ENCODE data around the gene FGF12. TPM values are rescaled to one million over a fixed set of nuclear protein-coding genes. Genes with fewer than 3 reads are reported as not detected.

The FGF12 gene
- total and polyA plus RNA-seq, 7 experiments from 2014 or later = not detected

- H3K27ac ChIP-seq (ENCODE audit: low read depth, low read length) = no peak overlapping the region
- H3K36me3 Mint-ChIP-seq = no peaks in the 10 kb centered on the region
- H3K4me1 Mint-ChIP-seq = peaks cover 0 to 21% (median 16%) of the 10 kb centered on the region in 7 donors
- peak overlapping the region; percentile 9 for H3K4me3 ChIP-seq (ENCODE audit: low read length)
- H3K4me1 ChIP-seq (ENCODE audit: control insufficient read depth in 2 of 2, insufficient read depth in 2 of 2, low read length in 2 of 2) = no peaks in the 10 kb centered on the region
- H3K4me3 Mint-ChIP-seq = peak overlapping the region; percentile 44 to 77 (median 68)
- ATAC-seq (no peak), DNase-seq (peak in 1 of 9 donors; percentile 14)
- H3K9me3 Mint-ChIP-seq = peaks cover 0 to 2% (median 0%) of the 10 kb centered on the region in 11 donors
- H3K27me3 ChIP-seq (ENCODE audit: control insufficient read depth in 2 of 2, insufficient read depth in 2 of 2, low read length in 2 of 2) = no peaks in the 10 kb centered on the region
- intact Hi-C loops (cut with micrococcal nuclease) = no loop called here
- no peaks in the 10 kb centered on the region for H3K36me3 ChIP-seq (ENCODE audit: control insufficient read depth in 2 of 3, insufficient read depth in 3 of 3, low read length in 3 of 3)
- H3K27me3 Mint-ChIP-seq = peaks cover 0 to 5% (median 0%) of the 10 kb centered on the region in 5 donors
- no peaks in the 10 kb centered on the region for H3K9me3 ChIP-seq (ENCODE audit: control insufficient read depth in 2 of 3, low read length in 3 of 3)
- H3K27ac Mint-ChIP-seq = peak overlapping the region in 5 of 9 donors; percentile 32 to 67 (median 61)
- POLR2A ChIA-PET = no interaction called here
- CTCF ChIA-PET = interaction anchor here (0.7 kb wide), 1 partner anchor 688 kb away, joined by 4 read pairs; no protein-coding TSS in a partner anchor
These were observed 395.5 kb downstream of the FGF12 start for GRCh38 chr3:192331749-192332385.

GRCh38 chr3:192326656-192327055 lies 400.7 kb downstream of the FGF12 start:
- no peak overlapping the region for H3K27ac Mint-ChIP-seq
- H3K9me3 Mint-ChIP-seq = peaks cover 0 to 4% (median 0%) of the 10 kb centered on the region in 11 donors

DNA sequence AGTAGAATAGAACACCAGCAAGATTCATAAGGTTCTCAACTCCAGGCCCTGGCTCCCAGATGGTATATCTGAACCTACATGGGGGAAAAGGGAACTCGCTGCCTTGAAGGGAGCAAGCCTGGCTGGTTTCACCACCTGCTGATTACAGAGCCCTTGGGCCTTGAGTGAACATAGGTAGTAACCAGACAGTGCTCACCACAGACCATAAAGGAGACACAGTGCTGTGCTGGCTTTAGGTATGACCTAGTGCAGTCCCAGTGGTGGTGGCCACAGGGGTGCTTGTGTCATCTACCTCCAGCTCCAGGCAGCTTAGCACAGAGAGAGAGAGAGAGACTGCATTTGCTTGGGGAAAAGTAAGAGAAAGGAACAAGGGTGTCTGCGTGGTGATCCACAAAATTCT lies 409.8 kb downstream of the FGF12 start:
- no peaks in the 10 kb centered on the region for H3K36me3 ChIP-seq (ENCODE audit: control insufficient read depth in 2 of 3, insufficient read depth in 3 of 3, low read length in 3 of 3)
- peaks cover 0 to 23% (median 0%) of the 10 kb centered on the region in 11 donors for H3K9me3 Mint-ChIP-seq
- no peaks in the 10 kb centered on the region for H3K4me1 ChIP-seq (ENCODE audit: control insufficient read depth in 2 of 2, insufficient read depth in 2 of 2, low read length in 2 of 2)
- H3K4me1 Mint-ChIP-seq = no peaks in the 10 kb centered on the region
- H3K27me3 ChIP-seq (ENCODE audit: control insufficient read depth in 2 of 2, insufficient read depth in 2 of 2, low read length in 2 of 2) = no peaks in the 10 kb centered on the region
- no peak for DNase-seq
- no peak for ATAC-seq
- CTCF ChIA-PET = no interaction called here
- H3K4me3 Mint-ChIP-seq = no peak overlapping the region
- no peak overlapping the region for H3K27ac ChIP-seq (ENCODE audit: low read depth, low read length)
- intact Hi-C loops (cut with micrococcal nuclease) = no loop called here
- H3K4me3 ChIP-seq (ENCODE audit: low read length) = no peak overlapping the region
- H3K36me3 Mint-ChIP-seq = no peaks in the 10 kb centered on the region
- H3K27me3 Mint-ChIP-seq = peaks cover 0 to 10% (median 0%) of the 10 kb centered on the region in 5 donors
- no peak overlapping the region for H3K27ac Mint-ChIP-seq
- POLR2A ChIA-PET = no interaction called here
- no peaks in the 10 kb centered on the region for H3K9me3 ChIP-seq (ENCODE audit: control insufficient read depth in 2 of 3, low read length in 3 of 3)

More at GRCh38 chr3:192326656-192327055, 400.7 kb downstream of the FGF12 start:
- Mint-ChIP-seq H3K36me3 (no peaks in the 10 kb centered on the region), H3K27me3 (no peaks in the 10 kb centered on the region), H3K4me3 (no peak overlapping the region), H3K4me1 (peaks cover 0 to 9% (median 4%) of the 10 kb centered on the region in 7 donors)
- DNase-seq = no peak
- CTCF ChIA-PET = no interaction called here
- Histone ChIP-seq H3K36me3 (ENCODE audit: control insufficient read depth in 2 of 3, insufficient read depth in 3 of 3, low read length in 3 of 3) (no peaks in the 10 kb centered on the region), H3K9me3 (ENCODE audit: control insufficient read depth in 2 of 3, low read length in 3 of 3) (no peaks in the 10 kb centered on the region), H3K27ac (ENCODE audit: low read depth, low read length) (no peak overlapping the region), H3K4me3 (ENCODE audit: low read length) (no peak overlapping the region), H3K27me3 (ENCODE audit: control insufficient read depth in 2 of 2, insufficient read depth in 2 of 2, low read length in 2 of 2) (no peaks in the 10 kb centered on the region), H3K4me1 (ENCODE audit: control insufficient read depth in 2 of 2, insufficient read depth in 2 of 2, low read length in 2 of 2) (no peaks in the 10 kb centered on the region)
- intact Hi-C loops (cut with micrococcal nuclease) = no loop called here
- POLR2A ChIA-PET = no interaction called here
- ATAC-seq = no peak

- no peak overlapping the region for H3K27ac ChIP-seq (ENCODE audit: low read depth, low read length)
- H3K27me3 ChIP-seq (ENCODE audit: control insufficient read depth in 2 of 2, insufficient read depth in 2 of 2, low read length in 2 of 2) = no peaks in the 10 kb centered on the region
- no peaks in the 10 kb centered on the region for H3K4me1 ChIP-seq (ENCODE audit: control insufficient read depth in 2 of 2, insufficient read depth in 2 of 2, low read length in 2 of 2)
- ChIA-PET CTCF (no interaction called here), POLR2A (no interaction called here)
- Mint-ChIP-seq H3K27ac (no peak overlapping the region), H3K4me3 (no peak overlapping the region), H3K9me3 (peaks cover 0 to 12% (median 0%) of the 10 kb centered on the region in 11 donors), H3K4me1 (no peaks in the 10 kb centered on the region), H3K36me3 (no peaks in the 10 kb centered on the region), H3K27me3 (peaks cover 0 to 10% (median 0%) of the 10 kb centered on the region in 5 donors)
- no peak overlapping the region for H3K4me3 ChIP-seq (ENCODE audit: low read length)
- DNase-seq = no peak
- no peak for ATAC-seq
- intact Hi-C loops (cut with micrococcal nuclease) = no loop called here
- H3K36me3 ChIP-seq (ENCODE audit: control insufficient read depth in 2 of 3, insufficient read depth in 3 of 3, low read length in 3 of 3) = no peaks in the 10 kb centered on the region
- H3K9me3 ChIP-seq (ENCODE audit: control insufficient read depth in 2 of 3, low read length in 3 of 3) = no peaks in the 10 kb centered on the region
These were observed 413.7 kb downstream of the FGF12 start for GRCh38 chr3:192313605-192314004.

- Mint-ChIP-seq H3K9me3 (peaks cover 0 to 5% (median 0%) of the 10 kb centered on the region in 11 donors), H3K36me3 (no peaks in the 10 kb centered on the region), H3K27ac (no peak overlapping the region), H3K4me1 (no peaks in the 10 kb centered on the region), H3K4me3 (no peak overlapping the region), H3K27me3 (no peaks in the 10 kb centered on the region)
- Histone ChIP-seq H3K9me3 (ENCODE audit: control insufficient read depth in 2 of 3, low read length in 3 of 3) (no peaks in the 10 kb centered on the region), H3K36me3 (ENCODE audit: control insufficient read depth in 2 of 3, insufficient read depth in 3 of 3, low read length in 3 of 3) (no peaks in the 10 kb centered on the region), H3K27me3 (ENCODE audit: control insufficient read depth in 2 of 2, insufficient read depth in 2 of 2, low read length in 2 of 2) (no peaks in the 10 kb centered on the region), H3K27ac (ENCODE audit: low read depth, low read length) (no peak overlapping the region), H3K4me1 (ENCODE audit: control insufficient read depth in 2 of 2, insufficient read depth in 2 of 2, low read length in 2 of 2) (no peaks in the 10 kb centered on the region), H3K4me3 (ENCODE audit: low read length) (no peak overlapping the region)
- intact Hi-C loops (cut with micrococcal nuclease) = no loop called here
- POLR2A ChIA-PET = no interaction called here
- CTCF ChIA-PET = no interaction called here
- DNase-seq (no peak), ATAC-seq (no peak)
These were observed 419.7 kb downstream of the FGF12 start for GRCh38 chr3:192307631-192308030.

- Mint-ChIP-seq H3K4me3 (no peak overlapping the region), H3K27ac (no peak overlapping the region), H3K9me3 (peaks cover 0 to 3% (median 0%) of the 10 kb centered on the region in 11 donors), H3K27me3 (no peaks in the 10 kb centered on the region), H3K4me1 (no peaks in the 10 kb centered on the region), H3K36me3 (no peaks in the 10 kb centered on the region)
- H3K4me3 ChIP-seq (ENCODE audit: low read length) = no peak overlapping the region
- DNase-seq = no peak
- no peak overlapping the region for H3K27ac ChIP-seq (ENCODE audit: low read depth, low read length)
- no peaks in the 10 kb centered on the region for H3K4me1 ChIP-seq (ENCODE audit: control insufficient read depth in 2 of 2, insufficient read depth in 2 of 2, low read length in 2 of 2)
- no peaks in the 10 kb centered on the region for H3K27me3 ChIP-seq (ENCODE audit: control insufficient read depth in 2 of 2, insufficient read depth in 2 of 2, low read length in 2 of 2)
- no peak for ATAC-seq
- POLR2A ChIA-PET = no interaction called here
- H3K9me3 ChIP-seq (ENCODE audit: control insufficient read depth in 2 of 3, low read length in 3 of 3) = no peaks in the 10 kb centered on the region
- CTCF ChIA-PET = no interaction called here
- no peaks in the 10 kb centered on the region for H3K36me3 ChIP-seq (ENCODE audit: control insufficient read depth in 2 of 3, insufficient read depth in 3 of 3, low read length in 3 of 3)
- intact Hi-C loops (cut with micrococcal nuclease) = no loop called here
These were observed 424.1 kb downstream of the FGF12 start for GRCh38 chr3:192303235-192303634.

DNA sequence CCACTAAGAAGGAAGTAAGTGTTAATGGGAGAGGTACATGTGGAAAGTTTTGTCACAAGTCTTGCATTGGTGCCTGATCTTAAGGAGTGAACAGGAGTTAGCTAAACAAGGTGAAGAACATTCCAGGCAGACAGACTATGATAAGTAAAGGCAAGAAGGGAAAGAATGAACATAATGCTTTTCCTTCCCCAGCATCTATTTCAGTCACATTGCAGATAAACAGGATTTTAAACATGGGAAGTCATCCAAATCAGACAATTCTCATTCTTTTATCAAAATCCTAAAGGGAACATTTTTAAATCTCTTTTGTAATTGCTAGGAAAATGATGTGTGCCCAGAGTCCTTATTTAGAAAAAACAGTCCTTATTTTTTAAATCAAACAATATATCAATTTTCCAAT lies 424.6 kb downstream of the FGF12 start:
- no peaks in the 10 kb centered on the region for H3K4me1 Mint-ChIP-seq
- Histone ChIP-seq H3K4me3 (ENCODE audit: low read length) (no peak overlapping the region), H3K4me1 (ENCODE audit: control insufficient read depth in 2 of 2, insufficient read depth in 2 of 2, low read length in 2 of 2) (no peaks in the 10 kb centered on the region), H3K27ac (ENCODE audit: low read depth, low read length) (no peak overlapping the region), H3K36me3 (ENCODE audit: control insufficient read depth in 2 of 3, insufficient read depth in 3 of 3, low read length in 3 of 3) (no peaks in the 10 kb centered on the region), H3K9me3 (ENCODE audit: control insufficient read depth in 2 of 3, low read length in 3 of 3) (no peaks in the 10 kb centered on the region), H3K27me3 (ENCODE audit: control insufficient read depth in 2 of 2, insufficient read depth in 2 of 2, low read length in 2 of 2) (no peaks in the 10 kb centered on the region)
- ChIA-PET POLR2A (no interaction called here), CTCF (no interaction called here)
- no peak for DNase-seq
- H3K9me3 Mint-ChIP-seq = peaks cover 0 to 6% (median 0%) of the 10 kb centered on the region in 11 donors
- no peaks in the 10 kb centered on the region for H3K36me3 Mint-ChIP-seq
- no peaks in the 10 kb centered on the region for H3K27me3 Mint-ChIP-seq
- ATAC-seq = no peak
- intact Hi-C loops (cut with micrococcal nuclease) = no loop called here
- H3K27ac Mint-ChIP-seq = no peak overlapping the region
- H3K4me3 Mint-ChIP-seq = no peak overlapping the region
